GM19467 (cell line): ENCODE results near the gene DUT.

Experiments used
- ATAC-seq: cut with Tn5 transposase; IDR thresholded peaks from one replicate; pipeline ENCODE4 v1.9.1; 2021; ENCODE audit warnings: mild to moderate bottlenecking, moderate library complexity; ENCODE audit not compliant: unreplicated experiment

The DUT gene

DNA sequence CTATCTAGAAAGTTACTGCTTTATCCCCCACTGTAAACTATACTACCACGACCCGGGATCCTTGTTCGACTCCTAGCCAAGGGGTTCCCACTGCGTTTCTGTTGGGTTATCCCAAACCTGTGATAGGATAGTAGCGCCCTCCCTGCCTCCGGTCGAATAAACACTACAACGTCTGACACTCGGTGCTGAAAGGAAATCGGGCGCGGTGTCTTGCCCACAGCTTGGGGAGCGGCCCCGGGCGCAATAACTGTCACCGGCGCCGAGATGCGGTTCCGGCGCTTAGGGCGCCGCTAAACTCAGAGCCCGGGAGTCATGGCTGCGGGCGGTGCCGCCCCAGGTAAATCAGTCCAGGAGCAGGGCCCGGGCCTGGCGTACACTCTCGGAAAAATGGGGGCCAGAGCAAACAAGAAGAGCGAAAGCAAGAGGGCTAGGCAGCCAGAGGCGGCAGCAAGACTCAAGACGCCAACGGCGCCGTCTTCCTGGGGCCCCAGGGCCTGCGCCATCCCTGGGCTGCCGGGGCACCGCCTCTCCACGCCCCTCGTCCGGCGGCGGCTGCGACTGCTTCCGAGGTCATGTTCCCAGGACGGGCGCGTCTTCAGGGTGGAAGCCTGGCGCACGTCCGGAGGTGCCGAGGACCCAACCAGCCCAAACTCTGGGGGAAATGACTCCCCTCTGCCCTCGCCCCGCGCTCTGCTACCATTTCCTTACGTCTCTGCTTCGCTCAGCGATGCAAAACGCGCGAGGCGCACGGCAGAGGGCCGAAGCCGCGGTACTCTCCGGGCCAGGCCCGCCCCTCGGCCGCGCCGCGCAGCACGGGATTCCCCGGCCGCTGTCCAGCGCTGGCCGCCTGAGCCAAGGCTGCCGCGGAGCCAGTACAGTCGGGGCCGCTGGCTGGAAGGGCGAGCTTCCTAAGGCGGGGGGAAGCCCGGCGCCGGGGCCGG lies at the start of gene DUT:
Gene DUT, plus strand, starts transcription at position 575 of the 941 bp plus-strand sequence. Its CDS starts 87 bp downstream, at position 662.
- peak; percentile 80 for ATAC-seq

DNA sequence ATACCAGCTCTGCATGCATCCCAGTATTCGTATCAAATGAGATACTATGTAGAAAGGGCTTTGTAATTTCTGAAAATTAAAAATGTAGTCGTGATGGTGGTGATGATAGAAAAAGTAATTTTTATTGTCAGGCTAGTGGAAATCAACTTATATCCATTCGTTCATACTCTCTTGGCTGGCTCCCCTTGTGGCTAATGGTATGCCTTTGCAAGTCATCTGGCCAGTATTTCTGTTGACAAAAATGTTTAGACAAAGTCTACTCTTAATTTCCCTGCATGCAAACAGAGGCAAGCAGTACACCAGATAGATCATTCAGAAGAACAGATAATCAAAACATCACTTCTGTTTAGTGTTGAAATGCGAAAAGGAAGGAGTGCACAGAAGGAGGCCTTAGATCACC lies 49.6 kb upstream of the DUT start:
- no peak for ATAC-seq

DNA sequence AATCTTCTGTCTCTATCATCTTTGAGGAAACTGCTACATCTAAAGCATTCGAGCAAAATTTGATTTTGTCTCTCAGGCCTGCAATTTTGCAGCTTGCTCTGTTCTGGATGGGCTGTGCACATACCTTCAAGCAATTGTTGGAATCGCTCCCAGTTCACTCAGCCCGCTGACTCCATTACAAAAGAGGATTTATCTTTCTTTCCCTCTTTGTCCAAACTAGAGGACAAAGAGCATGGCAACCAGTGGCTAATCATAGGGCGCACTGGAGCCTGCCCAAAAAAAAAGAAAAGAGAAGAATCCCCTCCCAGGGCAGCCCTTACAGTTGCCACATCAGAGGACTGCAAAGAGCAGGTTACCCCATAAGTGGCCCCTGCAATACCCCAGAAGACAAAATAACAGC lies 49.0 kb upstream of the DUT start:
- no peak for ATAC-seq

DNA sequence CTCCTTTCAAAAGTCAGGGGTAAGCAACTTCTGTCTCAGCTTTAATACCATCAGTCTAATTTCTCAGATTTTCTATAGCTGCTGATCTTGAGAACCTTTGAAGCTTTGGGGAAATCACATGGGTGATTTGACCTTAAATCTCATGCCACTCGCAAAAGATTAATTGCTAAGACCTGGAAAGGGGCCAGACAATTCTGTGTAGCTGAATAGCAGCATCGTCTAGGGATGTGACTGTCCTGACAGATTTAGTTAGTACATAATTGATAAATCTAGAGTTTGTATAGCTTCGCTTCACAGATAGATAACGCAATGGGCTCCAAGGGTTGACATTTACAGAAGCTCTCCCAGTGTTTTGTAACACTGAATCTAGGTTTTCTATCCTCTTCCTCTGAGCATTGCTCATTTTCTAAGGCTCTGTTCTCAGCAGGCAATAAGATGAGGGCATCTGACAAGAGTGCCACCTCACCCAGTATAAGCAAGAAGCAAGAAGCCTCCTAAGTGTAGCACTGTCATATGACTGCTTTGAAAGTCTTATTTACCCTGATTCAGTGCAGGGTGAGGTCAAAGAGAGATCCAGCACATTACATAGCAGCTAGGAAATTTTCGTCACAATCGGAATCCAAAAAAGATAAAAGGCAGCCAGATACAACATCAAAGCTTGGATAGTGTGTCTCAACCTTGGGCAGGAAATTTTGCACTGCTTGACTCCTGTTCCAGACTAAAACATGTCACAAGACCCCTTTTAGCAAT lies 47.7 kb upstream of the DUT start:
- no peak for ATAC-seq

DNA sequence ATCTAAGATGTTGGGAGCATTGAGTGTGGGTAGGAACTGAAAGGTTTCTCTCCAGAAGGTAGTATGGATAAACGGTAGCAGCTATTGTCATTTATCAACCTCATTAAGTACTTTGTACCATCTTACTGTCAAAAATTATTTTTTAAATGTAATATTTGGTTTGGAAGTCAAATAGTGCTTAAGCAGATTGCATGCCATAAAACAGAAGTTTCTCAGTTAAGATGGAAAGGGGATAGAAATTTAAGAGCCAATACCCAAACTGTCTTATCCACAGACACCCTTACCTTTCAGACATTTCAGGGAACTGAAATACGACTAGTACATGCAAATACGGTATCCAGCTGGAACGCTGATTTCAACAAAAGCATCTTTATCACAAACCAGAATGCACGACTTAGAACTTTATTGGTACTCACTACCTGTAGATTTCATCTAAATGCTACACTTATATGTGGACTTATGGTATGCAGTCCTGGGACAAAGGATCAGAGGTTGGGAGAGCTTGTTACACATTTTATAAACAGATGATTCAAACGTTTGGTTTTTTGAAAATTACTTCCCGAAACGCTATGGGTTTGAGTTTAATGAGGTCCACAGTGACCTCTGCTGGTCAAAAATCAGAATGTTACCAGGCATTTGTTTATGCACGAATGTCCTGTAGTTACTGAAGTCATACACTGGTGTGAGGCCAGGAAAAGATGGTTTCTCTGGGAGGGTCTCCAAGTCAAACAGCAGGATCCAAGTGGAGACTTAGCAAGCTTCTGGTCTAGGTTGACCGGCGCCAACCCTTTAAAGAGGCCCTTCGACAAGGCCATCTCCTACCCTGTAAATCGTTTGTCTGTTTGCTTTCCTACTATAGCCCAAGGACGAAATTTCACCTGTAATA lies 45.7 kb upstream of the DUT start:
- ATAC-seq = peak; percentile 76

DNA sequence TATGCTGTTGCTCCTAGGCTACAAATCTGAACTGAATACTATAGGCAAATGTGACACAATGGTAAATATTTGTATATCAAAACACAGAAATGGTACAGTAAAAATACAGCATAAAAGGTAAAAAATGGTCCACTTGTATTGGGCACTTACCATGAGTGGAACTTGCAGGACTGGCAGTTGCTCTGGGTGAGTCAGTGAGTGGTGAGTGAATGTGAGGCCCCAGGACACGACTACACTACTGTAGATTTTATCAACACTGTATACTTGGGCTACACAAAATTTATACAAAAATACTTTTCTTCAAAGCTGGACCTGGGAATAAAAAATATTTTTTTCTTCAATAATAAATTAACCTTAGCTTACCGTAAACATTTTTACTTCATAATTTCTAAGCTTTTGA lies 41.6 kb upstream of the DUT start:
- no peak for ATAC-seq

DNA sequence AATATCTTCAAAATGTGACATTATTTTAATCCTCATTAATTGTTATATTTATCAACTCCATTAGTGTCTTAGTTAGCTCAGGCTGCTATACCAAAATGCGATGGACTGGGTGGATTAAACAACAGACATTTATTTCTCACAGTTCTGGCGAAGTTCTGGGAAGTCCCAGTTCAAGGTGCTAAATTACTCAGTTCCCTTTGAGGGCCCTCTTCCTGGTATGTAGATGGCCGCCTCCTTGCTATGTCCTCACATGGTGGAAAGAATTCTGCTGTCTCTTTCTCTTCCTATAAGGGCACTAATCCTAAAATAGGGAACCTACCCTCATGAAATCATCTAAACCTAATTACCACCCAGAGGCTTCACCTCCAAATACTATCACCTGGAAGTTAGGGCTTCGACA lies 38.8 kb upstream of the DUT start:
- ATAC-seq = no peak

DNA sequence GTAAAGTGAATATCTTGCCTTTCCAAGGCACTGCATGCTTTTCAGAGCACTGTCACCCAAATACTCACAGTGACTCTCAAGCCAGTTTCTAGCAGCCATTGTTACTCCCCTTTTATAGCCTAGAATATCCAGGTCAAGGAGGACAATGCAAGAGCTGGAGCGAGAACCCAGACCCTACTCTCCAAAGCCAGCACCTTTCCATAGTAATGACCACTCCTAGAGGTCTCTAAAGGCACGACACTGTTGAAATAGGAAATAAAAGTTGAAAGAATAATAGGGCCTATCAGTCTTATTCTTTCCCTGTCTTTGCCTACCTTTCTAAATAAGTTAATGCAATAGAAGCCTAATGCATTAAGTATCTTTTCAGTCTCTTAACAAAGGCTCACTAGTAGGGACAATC lies 33.6 kb upstream of the DUT start:
- ATAC-seq = no peak

DNA sequence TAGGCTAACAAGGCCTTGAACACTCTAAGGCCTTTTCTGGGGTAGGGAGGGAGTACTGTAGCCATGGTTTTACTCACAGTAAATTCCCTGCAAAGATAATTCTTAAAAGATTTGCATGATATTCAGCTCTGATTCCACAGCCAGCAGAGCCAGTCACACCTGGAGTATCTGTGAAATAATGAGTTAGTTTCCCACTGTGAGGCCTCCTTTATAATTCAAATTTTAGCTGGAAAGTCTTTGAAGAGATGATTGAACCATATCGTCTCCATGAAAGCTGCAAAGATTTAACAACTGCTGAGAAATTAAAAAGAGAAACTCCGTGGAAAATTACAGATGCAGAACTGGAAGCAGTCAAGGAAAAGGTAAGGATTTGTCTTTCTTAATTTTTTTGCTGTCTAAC lies 32.3 kb upstream of the DUT start:
- no peak for ATAC-seq

DNA sequence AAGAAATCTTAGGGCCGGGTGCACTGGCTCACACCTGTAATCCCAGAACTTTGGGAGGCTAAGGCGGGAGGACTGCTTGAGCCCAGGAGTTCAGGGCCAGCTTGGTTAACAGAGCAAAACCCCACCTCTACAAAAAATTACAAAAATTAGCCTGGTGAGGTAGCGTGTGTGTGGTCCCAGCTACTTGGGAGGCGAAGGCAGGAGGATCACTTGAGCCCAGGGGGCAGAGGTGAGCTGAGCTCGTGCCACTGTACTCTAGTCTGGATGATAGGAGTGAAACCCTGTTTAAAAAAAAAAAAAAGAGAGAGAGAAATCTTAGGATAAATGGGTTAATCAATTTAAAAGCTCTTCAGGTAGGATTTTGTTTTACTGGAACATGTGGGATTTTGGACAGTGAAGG lies 31.2 kb upstream of the DUT start:
- no peak for ATAC-seq

DNA sequence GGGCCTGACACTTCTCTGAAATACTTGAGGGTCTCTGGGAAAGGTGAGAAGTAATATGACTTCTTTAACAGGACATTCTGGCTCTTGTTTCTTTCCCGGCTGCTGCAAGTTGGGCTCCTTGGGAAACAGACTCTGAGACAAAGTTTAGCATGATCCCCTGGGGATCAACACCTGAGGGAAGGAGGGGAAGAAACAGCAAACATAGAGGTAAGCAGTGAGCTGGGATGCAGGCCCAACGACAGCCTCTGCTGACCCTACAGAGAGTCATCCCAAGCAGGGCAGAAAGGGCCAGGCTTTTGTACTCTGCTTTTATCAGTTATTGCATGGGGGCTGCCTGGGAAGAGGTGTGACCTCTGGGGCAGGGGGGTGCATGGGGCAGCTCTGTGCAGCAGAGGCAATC lies 26.8 kb upstream of the DUT start:
- ATAC-seq = no peak

DNA sequence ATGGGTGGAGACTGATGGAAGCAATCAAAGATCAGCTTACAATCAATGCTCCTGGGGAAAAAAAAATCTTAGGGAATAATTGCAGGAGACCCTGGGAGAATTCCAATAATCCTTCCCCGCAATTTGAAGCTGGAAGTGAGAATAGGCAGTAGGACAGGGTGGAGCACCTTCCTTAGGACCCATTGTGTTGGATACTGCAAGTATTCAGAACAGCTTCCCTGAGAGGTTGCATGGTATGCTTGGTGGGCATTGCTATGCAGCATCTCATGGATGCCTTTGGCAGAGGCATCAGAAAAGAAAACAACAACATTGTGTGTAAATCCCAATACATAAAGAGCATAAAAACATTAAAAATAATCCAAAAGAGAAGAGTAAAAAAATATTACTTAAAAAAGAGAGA lies 24.6 kb upstream of the DUT start:
- ATAC-seq = no peak

DNA sequence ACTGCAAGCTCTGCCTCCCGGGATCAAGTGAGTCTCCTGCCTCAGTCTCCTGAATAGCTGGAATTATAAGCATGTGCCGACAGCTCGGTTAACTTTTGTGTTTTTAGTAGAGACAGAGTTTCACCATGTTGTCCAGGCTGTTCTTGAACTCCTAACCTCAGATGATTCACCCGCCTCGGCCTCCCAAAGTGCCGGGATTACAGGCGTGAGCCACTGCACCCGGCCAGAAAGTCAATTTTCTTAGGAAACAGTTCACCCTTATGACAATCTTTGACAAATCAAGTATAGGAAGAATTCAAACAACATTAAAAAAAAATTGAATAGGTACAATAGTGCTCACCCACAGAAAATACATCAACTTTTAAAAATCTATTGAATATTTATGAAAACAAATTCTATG lies 23.6 kb upstream of the DUT start:
- no peak for ATAC-seq

DNA sequence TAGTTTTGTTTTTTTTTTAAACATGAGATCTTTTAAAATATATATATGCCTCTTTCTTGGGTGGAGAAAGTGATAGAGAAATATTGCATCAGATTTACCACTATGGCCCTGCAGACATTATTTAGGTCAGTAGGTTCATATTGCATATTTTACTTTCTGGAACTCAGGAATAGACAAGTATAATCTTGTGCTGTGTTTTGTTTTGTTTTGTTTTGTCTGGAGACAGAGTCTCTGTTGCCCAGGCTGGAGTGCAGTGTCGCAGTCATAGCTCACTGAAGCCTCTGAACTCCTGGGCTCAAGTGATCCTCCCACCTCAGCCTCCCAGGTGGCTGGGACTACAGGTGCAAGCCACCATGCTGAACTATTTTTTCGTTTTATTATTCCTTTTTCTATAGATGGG lies 21.5 kb upstream of the DUT start:
- ATAC-seq = no peak

DNA sequence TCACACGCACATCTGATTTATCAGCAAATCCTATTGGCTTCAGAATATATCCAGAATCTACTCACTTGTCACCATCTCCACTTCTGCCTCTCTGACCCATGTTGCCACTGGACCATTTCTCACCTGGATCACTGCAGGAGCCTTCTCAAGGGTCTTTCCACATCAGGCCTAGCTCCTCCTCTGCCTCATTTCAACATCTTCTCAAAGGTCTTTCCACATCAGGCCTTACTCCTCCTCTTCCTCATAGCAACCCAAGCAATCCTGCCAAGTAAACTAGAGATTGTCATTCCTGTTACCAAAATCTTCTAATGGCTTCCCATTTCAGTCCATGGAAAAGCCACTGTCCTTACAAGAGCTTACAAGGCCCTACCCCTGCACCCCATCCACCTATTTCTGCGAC lies 18.0 kb upstream of the DUT start:
- ATAC-seq = no peak

DNA sequence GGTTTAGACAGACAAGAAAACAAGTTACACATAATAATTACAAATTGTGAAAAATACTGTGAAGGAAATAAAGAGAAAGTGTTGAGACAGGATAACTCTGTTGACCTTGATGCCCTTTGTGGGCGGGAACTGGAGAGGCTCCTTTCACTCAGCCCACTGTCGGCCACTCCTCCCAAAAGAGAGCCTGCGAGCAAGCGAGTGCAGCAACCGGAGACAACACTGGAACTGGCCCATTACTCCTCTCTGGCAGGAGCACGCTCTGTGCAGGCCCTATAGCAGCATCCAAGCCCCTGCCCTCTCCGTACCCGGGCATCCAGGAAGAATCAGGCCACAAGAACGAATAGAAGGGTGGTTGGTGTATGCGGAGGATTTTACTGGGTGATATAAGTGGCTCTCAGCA lies 16.2 kb upstream of the DUT start:
- ATAC-seq = no peak

DNA sequence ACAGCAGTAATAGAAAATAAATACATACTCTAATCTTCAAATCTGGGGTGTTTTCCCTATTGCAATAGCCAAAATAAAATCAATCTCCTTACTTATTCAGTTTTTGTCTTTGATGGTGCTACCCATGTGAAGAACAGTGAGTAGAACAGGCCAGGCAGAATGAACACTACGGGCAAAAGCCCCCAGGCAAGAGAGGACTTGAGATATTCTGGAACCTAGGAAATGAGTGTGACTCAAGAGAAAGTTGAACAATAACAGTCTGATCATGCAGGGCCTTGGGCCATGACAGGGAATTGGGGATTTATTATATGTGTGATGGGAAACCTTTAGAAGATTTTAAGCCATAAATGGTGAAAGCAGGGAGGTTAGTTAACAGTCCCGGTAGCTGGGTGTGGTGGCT lies 14.0 kb upstream of the DUT start:
- no peak for ATAC-seq

DNA sequence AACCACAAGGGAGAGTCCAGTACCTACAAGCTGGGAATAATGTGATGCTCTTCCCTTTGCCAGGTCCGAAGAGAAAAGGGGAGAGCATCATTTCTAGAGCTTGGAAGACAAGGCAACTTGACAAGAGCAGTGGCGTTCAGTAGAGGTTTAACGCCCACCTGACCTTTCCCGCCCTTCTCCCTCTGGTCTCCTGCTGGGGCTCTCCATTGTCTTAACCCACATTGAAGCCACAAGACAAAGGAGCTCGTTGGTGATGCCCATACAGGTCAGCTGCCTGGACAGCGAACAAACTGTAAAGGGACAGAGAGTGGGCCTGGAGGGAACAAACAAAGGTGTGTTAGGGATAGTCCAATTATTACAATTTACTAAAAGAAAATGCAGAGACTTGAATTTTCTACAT lies 13.1 kb upstream of the DUT start:
- no peak for ATAC-seq

DNA sequence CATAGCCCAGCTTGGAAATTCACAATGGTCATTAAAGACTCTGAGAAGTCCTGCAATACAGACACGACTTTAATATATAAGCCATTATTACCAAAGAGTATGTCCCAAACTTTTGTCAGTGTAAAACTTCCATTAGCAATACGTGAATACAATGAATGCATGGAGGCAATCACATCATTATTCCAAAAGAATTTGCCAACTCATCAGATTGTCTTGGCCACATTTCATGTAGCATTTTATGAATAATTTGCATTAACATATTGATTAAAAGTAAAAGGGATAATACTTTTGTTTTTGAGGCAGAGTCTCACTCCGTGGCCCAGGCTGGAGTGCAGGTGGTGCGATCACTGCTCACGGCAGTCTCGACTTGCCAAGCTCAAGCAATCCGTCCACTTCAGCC lies 7.9 kb upstream of the DUT start:
- ATAC-seq = no peak

DNA sequence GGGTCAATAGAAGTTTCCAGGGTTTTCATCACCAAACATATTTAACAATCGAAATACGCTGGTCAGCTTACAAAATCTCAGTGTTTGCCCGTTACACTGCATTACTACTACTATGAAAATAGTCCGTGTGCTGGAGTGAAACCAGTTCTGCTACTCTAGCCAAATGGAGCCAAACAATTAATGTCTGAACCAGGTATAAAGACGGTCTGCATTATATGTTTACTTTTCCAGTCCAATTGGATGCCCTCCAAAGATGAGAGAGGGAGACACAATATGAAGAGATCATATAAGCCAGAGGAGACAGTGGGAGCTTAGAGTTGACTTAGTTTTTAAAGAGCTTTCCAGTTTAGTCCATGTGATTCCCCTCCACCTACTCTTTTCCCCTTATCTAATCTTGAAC lies 6.3 kb upstream of the DUT start:
- ATAC-seq = no peak

DNA sequence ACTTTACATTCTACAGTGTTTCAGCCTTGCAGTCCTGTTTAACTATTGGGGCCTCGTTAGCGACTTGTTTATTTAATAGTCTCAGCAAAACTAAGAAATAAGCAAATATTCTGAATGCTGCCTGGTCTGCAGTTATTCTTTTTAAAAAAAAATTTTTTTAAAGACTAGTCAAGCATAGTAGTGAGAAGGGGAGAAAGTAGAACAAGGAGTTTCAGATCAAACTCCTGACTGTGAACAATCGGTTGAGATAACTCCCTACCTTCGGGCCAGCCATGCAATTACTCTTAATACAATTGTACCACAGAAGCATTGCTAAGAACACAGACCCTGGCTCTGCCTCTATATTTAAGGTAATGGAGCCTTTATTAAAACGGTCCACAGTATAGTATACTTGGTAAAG lies 5.8 kb upstream of the DUT start:
- no peak for ATAC-seq
